Activated CD8-positive, alpha-beta memory T cell treated with anti-CD3 and anti-CD28 coated beads for 36 hours (primary cell): ENCODE data around the gene GLDN. TPM values are rescaled to one million over a fixed set of nuclear protein-coding genes. Genes with fewer than 3 reads are reported as not detected.

Experiments used
- CTCF ChIA-PET: fragments of 350-600 bp; sonication (Branson Sonifier 250); formaldehyde crosslinking; loops from one replicate; lab custom pipeline; 2021; ENCODE audit warnings: antibody characterized with exemption; lab: Charles Lee
- POLR2A ChIA-PET: fragments of 350-600 bp; sonication (Branson Sonifier 250); formaldehyde crosslinking; loops from one replicate; lab custom pipeline; 2021; ENCODE audit warnings: antibody characterized with exemption; lab: Charles Lee
- total RNA-seq, 2 experiments: library from RNA; stranded (reverse); gene quantifications; one replicate each; pipeline ENCODE4 v1.2.3, GENCODE V29; 2021

Gene GLDN
- total RNA-seq = not detected

DNA sequence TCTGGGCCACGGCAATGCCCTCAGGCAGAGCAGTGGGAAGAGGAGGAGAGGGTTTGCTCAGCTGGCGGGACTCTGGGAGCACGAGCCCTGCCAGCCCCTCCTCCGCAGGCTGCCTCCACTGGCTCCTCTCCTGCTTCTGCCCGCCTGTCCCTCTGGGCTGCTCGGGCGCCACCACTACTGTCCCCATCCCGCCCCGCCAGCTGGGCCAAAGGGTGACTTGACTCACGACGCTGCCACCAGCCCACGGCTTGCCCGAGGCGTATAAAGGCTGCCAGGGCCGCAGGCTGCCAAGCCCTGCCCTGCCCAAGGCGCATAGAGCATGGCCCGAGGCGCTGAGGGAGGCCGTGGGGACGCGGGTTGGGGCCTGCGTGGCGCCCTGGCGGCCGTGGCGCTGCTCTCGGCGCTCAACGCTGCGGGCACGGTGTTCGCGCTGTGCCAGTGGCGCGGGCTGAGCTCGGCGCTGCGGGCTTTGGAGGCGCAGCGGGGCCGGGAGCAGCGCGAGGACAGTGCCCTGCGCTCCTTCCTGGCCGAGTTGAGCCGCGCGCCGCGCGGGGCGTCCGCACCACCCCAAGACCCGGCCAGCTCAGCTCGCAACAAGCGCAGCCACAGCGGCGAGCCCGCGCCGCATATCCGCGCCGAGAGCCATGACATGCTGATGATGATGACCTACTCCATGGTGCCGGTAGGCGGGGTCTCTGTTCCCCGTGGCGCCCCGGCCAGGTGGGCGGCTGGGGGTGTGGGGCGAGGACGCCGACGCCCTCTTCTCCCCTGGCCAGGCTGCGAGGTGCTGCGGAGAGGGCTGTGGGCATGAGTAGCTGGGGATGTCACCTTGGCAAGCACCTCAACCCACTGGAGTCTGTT, at the start of gene GLDN:
GLDN (plus strand) TSS at position 290 of the 861 bp plus-strand sequence; CDS start at position 320, 30 bp downstream.
- ChIA-PET POLR2A (no interaction called here), CTCF (no interaction called here)

- ChIA-PET POLR2A (no interaction called here), CTCF (no interaction called here)
These were observed 42.8 kb upstream of the GLDN start for GRCh38 chr15:51298620-51299019.

- ChIA-PET POLR2A (no interaction called here), CTCF (no interaction called here)
These were observed 42.1 kb upstream of the GLDN start for GRCh38 chr15:51299187-51300015.

GRCh38 chr15:51302480-51302879, 39.0 kb upstream of the GLDN start:
- ChIA-PET POLR2A (no interaction called here), CTCF (no interaction called here)

- POLR2A ChIA-PET = no interaction called here
These were observed 37.9 kb upstream of the GLDN start for GRCh38 chr15:51303462-51303980.

GRCh38 chr15:51307325-51307724, 34.1 kb upstream of the GLDN start:
- ChIA-PET POLR2A (no interaction called here), CTCF (no interaction called here)

More at GRCh38 chr15:51303462-51303980, 37.9 kb upstream of the GLDN start:
- CTCF ChIA-PET = no interaction called here

- ChIA-PET POLR2A (no interaction called here), CTCF (no interaction called here)
These were observed 33.6 kb upstream of the GLDN start for GRCh38 chr15:51307811-51308210.

DNA sequence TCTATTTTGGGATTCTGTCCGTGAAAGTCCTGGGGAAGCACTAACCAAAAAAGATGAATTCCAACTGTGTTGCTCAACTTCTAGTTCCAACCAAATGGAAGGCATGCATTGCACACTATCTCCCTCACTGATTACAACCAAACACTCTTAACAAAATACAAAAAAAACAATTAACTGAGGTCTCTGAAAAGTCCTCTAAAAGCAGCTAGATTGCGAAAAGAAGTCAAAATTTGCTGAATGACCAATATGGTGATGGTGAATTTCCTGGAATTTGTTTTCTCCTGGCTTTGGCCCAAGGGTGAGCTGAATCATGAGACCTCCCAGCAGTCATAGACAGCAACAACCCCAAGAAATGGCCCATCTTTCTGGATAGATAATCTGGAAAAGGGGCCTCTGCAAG, 31.4 kb upstream of the GLDN start:
- ChIA-PET CTCF (no interaction called here), POLR2A (no interaction called here)

DNA sequence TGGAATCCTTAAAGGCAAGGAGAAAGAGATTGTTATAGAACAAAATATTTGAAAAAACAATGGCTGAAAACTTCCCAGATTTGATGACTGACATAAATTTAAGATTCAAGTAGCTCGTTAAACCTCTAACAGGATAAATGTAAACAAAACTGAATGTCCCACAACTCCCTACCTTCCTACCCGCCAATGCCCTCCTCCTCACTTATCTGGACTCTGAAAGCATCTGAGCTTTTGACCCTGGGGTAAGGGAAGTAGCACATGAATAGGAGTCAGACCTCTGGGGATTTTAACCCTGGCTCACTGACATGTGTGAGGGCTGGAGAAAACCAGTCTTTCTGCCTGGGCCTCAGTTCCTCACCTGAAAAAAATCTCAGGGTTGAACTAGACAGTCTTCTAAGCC, 29.9 kb upstream of the GLDN start:
- ChIA-PET CTCF (no interaction called here), POLR2A (no interaction called here)

- ChIA-PET CTCF (no interaction called here), POLR2A (no interaction called here)
These were observed 29.0 kb upstream of the GLDN start for GRCh38 chr15:51312166-51313073.

DNA sequence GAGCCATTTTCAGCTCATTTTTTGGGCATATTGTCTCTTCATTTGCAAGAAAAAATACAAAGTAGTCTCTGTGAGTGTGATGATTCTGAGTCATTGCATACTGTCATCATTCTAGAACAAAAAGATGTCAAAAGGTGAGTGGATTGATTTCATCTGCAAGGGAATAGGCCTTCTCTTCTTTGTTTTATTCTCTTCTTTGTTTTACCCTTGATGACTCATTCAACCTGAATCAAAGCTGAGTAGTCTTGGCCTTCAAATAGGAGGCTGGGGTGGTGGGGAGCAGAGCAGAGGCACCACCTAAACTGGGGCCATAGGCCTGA, 28.4 kb upstream of the GLDN start:
- CTCF ChIA-PET = no interaction called here
- POLR2A ChIA-PET = no interaction called here

DNA sequence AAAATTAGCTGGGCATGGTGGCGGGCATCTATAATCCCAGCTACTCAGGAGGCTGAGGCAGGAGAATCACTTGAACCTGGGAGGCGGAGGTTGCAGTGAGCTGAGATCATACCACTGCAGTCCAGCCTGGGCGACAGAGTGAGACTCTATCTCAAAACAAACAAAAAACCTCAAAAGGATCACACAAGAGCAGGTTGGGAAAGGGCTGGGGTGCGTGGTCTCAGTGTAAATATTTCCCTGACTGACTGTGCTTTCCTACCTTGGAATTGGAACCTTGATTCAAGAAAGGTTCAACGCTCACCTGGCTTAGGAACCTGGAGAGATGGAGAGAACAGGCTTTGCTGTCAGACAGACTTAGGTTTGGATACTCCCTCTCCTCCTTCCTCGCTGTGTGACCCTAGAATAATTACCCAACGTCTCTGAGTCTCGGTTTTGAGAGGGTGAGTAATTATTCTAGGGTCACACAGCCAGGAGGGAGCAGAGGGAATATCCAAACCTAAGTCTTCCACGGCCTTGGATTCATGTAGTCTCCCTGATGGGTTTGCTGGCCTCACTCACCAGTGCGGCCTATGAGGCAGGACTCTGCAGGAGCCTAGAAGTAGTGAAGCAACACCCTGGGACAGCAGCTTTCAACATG, 27.7 kb upstream of the GLDN start:
- CTCF ChIA-PET = no interaction called here
- POLR2A ChIA-PET = no interaction called here

- ChIA-PET POLR2A (no interaction called here), CTCF (no interaction called here)
These were observed 26.8 kb upstream of the GLDN start for GRCh38 chr15:51314391-51315337.

DNA sequence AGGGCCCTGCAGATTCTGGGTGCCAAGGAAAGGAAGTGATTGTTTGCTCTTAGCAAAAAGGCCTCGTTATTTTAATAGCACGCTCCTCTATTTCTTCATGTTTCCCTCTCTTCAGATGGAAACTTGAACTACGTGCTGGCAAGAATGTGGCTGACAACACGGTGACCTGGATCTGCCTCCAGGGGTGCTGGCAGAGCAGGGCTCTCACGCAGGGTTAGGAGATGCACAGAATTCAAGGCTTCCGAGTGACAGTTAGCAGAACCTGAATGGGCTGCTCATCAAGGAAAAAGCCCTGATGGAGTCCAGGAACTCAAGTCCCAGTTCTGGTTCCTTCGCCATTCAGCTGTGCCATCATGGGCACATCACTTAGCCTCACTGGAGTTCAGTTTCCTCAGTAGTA, 25.7 kb upstream of the GLDN start:
- CTCF ChIA-PET = no interaction called here

DNA sequence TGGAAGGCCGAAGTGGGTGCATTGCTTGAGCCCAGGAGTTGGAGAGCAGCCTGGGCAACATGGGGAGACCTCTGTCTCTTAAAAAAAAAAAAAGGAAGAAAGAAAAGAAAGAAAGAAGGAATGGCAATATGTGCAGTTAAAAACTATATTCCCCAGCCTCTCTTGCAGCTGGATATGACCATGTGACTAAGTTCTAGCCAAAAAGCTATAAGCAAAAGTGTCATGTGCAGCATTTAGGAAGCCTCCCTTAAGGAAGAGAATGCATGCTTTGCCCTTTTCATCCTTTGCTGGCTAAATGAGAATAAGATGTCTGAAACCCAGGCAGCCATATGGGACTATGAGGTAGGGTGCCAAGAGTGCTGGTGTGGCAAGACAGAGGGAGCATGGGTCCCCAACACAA, 24.8 kb upstream of the GLDN start:
- ChIA-PET POLR2A (no interaction called here), CTCF (no interaction called here)

More for the DNA sequence above, 25.7 kb upstream of the GLDN start:
- POLR2A ChIA-PET = no interaction called here

DNA sequence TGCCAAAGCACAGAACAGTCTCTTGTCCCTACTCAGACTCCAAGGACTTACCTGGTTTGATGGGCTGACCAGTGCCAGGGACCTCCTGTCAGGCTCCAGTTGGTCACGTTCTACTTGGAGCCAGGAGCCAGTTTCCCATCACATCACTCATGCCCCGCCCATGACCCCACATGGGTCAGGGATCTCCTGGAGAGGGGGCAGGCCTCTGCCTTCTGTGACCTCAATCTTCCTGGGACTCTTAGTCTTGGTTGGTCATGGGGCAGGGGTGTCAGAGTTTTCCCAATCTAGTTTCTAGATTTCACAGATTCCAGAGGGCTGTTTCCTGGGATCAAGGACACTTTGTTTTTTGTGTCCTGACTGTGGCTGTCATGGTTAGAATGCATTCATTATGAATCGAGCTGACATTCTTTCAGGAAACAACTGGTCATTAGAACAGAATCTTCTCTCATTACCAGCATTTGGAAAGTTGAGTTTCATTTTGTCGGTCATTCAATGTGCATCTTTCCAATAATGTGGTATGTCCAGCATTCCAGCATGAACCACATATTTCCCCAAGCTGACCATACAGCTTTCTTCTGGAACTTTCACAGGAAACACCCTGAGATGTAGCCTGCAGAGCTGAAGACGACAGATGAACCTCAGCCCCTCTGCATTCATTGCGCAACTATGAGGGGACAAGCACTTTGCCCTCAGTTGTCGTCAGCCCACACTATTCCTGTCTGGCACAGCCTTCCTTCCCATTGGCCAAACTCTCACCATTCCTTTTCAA, 22.9 kb upstream of the GLDN start:
- CTCF ChIA-PET = no interaction called here

GRCh38 chr15:51319539-51319938, 21.9 kb upstream of the GLDN start:
- CTCF ChIA-PET = no interaction called here
- POLR2A ChIA-PET = no interaction called here

More for the DNA sequence above, 22.9 kb upstream of the GLDN start:
- POLR2A ChIA-PET = no interaction called here
